ENCODE data around the gene SLC36A2. TPM values are rescaled to one million over a fixed set of nuclear protein-coding genes. Genes with fewer than 3 reads are reported as not detected.
"Not testable (repeated sequence)": the region's sequence is repeated elsewhere in the genome, so short reads cannot be mapped to it uniquely, and the experiment has no call there.

Gene SLC36A2
- polyA plus RNA-seq (ENCODE audit: insufficient read length), result 0.62 TPM

DNA sequence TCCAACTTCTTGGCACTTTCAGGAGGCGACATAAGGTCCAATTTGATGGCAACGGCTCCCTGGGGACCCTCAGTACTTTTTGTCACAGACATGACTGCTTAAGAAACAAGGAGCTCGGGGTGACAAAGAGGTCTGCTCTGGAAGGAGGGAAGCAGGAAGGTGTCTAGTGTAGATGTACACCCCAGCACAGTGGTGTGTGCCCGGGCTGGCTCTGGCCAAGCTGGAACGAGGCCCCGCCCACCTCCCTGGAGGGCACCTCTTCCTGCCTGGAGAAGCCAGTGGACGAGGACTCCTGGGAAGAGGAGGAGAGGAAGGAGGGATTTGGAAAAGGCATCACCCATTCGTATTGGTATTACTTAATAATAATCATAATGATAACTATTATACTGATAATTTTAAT, at the start of gene SLC36A2:
SLC36A2 (minus strand) TSS at position 191 of the 400 bp plus-strand sequence; CDS start at position 92, 99 bp downstream.
- DNase-seq (ENCODE audit: low read depth), result no peak

DNA sequence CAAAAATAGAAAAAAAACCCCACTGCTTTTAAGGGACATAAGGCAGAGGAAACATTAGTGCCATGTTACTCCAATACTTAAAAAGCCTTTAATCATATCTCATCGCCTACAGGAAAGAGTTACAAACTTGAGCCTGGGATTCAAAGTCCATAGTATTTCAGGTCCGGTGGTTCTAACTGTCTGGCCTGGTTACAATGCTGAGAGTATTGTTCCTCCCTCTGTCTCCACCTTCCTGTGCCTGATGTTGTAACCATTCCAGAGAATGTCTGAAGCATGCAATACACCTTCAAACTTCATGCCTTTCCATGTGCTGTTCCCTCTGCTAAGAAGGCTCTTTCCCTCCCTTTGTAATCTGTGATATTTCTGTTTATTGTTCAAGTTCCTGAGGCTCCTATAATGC, 41.6 kb upstream of the SLC36A2 start:
- no peak for DNase-seq (ENCODE audit: low read depth)

DNA sequence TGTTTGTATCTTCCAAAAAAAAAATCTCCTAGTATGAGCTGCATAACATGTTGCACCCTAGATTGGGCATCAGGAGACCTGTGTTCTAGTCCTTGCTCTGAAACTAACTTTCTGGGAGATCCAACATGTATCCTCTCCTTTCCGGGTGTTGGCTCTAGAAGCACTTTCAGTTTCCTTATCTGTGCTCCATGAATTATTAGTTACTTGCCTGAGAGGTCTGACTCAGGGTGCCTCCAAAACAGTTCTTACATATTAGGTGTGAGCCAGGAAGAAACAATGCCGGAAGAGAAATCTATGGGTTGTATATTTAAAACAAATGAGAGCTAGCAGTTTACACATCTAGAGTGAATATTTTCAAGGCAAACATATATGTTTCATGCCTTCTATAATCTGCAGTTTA, 36.7 kb upstream of the SLC36A2 start:
- DNase-seq (ENCODE audit: low read depth), result no peak

DNA sequence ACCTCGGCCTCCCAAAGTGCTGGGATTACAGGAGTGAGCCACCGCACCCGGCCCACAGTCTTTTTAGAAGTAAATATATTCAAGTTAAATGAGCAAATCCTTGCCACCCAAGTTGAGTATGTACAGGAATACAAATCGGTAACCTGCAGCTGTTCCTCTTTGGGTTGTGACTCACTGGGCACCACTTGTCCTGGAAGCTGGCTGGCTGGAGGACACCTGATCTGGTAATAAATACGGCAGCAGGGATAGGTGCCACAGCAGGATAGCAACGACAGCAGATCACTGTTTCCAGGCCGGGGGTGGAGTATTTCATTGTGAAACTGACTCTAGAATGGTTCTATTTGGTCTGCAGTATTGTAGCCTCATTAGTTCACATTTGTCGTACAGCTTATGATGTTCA, 35.7 kb upstream of the SLC36A2 start:
- DNase-seq (ENCODE audit: low read depth), result no peak

DNA sequence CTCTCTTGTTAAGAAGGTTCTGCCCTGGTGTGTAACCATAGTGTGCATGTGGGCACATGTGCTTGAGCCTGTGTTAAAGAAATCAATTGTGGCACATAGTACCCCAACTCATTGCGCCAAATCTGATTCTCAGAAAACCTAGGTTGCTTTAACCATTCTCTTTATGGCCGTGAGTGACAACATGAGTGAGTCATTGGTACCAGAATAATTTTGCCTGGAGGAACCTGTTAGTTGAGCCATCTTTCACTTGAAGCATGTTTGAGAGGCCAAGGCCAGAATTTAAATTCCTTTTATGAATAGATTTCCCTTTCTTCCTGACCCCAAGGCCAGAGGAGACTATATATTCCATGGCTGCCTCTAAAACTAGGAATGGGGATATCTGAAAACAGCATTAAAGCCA, 35.2 kb upstream of the SLC36A2 start:
- DNase-seq (ENCODE audit: low read depth), result no peak

DNA sequence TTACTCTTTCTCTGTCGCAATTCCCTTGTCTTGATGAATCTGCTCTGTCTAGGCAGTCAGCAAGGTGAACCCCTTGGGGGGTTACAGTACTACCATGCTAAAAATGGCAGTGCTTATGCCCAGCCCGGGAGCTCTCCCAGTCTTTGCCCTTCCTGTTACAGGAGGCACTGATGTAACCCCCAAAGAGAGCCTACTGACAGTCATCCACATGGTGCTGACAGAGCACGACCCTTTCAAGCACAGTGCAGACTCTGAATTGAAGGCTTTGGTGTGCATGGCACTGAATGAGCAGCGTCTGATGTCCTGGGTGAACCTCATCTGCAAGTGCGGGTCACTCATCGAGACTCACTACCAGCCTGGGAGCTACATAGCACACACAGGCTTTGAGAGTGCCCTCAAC, 34.5 kb upstream of the SLC36A2 start:
- no peak for DNase-seq (ENCODE audit: low read depth)

DNA sequence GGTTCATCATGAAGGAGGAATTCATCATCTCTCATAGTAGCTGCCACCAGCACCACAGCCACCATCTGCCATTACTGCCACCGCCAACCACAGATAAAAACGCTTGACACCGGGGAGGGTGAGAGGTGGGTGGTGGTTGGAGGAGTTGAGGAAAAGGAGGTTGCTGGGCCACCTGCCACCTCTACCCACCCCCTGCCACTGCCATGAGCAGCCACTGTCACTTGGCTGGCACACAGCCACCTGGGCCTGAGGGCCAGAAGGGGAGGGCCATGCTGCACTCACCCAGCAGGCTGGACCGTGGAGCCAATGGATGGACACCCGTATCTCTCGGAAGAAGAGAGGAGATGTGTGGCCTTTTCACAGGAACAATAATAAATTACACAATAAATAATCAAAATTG, 31.3 kb upstream of the SLC36A2 start:
- DNase-seq (ENCODE audit: low read depth), result no peak

DNA sequence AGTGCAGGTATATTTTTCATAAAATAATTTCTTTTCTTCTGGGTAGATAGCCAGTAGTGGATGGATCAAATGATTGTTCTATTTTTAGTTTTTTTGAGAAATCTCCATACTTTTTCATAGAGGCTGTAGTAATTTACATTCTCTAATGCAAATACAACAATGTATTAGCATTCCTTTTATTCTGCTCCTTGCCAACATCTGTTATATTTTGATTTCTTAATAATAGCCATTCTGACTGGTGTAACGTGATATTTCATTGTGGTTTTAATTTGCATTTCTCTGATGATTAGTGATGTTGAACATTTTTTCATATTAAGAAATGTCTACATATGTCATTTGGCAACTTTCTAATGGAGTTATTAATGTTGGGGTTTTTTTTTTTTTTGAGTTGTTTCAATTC, 27.2 kb upstream of the SLC36A2 start:
- DNase-seq (ENCODE audit: low read depth), result no peak

DNA sequence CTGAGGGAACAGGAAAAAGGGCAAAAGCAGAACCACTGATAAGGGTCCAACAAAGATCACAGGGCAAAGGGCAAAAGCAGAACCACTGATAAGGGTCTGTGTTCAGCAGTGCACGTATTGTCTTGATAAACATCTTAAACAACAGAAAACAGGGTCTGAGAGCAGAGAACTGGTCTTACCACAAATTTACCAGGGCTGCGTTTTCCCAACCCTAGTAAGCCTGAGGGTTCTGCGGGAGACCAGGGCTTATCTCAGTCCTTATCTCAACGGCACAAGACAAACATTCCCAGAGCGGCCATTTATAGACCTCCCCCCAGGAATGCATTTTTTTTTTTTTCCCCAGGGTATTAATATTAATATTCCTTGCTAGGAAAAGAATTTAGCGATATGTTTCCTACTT, 19.7 kb upstream of the SLC36A2 start:
- DNase-seq (ENCODE audit: low read depth), result not testable (repeated sequence)

DNA sequence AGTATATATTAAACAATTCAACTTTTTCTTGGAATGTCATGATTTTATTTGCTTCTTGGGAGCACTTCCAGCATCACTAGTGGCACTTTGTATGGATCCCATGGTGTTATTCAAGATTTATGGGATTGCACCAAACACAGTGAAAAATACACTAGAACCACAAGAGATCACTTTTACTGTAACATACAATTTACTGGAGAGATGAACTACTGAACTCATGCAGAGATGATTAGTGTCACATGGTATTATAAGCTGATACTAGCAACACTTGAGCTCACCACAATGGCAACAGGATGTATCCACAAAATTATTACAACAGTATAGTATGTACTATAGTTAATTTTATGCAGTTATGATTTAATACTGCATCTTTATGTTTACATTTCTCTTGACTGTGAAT, 16.3 kb upstream of the SLC36A2 start:
- DNase-seq (ENCODE audit: low read depth), result no peak

DNA sequence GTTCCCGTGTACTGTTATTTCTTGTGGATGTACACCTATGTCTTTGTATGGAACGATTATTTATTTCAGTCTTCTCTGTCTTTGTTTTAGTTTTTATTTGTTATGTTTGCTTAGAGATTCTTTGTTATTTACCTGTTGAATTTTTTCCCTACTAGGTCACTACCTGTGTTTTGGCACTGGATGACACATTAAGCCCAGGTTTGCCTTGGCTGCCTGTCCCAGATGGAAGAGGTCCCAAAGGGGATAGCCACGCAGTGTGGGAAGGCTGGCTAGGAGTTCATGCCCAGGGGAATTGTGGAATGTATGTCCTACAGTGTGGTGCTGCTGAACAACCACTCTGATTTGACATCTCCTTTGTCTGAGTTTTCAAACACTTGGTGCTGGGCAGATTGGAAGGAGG, 15.6 kb upstream of the SLC36A2 start:
- no peak for DNase-seq (ENCODE audit: low read depth)

DNA sequence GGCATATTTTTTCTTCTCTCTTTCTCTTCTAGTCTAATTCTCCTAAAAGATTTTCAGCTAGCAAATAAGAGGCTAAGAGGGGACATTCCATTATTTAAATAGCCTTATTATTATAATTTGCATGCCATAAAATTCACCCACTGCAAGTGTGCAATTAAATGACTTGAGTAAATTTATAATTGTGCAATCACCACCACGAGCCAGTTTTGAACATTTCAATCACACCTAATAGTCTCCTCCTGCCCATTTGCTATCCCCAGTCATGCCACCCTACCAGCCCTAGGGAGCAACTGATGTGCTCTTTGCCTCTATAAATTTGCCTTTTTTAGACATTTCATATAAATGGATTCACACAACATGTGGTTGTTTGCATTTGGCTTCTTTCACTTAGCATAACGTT, 12.0 kb upstream of the SLC36A2 start:
- no peak for DNase-seq (ENCODE audit: low read depth)

DNA sequence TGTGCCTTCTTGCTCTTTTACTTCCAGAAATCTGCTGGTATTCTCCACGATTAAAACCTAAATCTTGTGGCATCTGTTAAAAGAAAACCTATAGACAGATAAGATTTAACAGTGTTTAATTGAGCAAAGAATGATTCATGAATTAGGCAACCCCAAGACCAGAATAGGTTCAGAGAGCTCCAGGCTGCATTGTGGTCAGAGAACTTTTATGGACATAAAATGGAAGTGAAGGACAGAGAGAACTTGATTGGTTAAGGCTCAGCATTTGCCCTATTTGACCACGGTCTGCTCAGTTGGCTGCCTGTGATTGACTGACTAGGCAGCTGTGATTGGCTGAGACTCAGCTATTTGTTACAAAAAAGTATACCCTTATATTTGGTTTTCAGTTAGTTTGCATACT, 10.4 kb upstream of the SLC36A2 start:
- DNase-seq (ENCODE audit: low read depth), result no peak

DNA sequence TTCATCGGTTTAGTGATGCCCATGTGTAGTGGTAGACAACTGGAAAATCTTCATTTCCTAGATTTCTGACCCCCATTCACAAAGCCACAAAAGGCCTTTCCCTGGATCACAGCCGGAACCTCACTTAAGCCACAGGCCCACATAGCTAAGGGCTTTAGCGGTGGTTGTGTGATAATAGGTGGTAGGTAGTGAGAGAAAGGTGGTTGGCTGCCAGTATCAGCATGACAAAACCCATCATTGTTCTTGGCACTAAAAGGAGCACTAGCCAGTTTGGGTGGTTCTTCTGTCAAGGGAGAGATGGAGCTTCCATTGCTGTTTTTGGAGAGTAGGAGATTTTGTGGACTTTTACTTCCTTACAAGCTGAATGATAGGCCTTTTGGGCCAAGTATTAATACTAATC, 9.7 kb upstream of the SLC36A2 start:
- DNase-seq (ENCODE audit: low read depth), result no peak

DNA sequence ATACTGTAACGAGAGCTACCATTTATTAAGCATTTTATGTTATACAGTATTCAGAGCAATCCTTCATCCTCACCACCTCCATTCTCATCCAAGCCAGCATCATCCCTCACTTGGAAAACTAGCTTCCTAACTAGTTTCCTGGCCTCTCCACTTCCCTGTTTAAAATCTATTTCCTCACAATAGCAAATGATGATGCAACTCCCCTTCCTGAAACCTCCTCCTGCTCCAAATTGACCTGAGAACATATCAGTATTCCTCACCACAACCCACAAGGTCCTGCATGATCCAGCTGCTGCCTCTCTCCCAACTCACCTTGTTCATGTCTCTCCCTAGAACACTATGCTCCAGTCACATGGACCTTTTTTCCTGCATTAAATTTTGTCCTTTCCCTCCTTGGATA, 4.3 kb upstream of the SLC36A2 start:
- no peak for DNase-seq (ENCODE audit: low read depth)

DNA sequence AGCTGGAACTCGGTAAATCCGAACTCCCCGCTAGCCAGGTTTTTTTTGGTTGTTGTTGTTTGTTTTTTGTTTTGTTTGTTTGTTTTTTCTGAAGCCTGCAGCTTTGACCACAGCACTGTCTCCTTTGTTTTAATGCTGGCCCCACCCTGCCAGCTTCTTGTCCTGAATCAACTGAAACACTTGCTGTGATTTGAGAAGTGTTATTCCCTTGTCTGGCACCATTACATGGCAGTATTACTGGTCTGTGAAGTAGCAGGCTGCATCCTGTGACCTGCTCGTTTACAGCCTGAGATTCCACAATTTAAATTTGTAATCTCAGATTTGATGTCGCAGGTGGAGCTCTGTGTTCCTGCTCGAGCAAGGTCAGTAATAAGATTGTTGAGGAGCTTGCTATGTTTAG, 1.4 kb upstream of the SLC36A2 start:
- no peak for DNase-seq (ENCODE audit: low read depth)

DNA sequence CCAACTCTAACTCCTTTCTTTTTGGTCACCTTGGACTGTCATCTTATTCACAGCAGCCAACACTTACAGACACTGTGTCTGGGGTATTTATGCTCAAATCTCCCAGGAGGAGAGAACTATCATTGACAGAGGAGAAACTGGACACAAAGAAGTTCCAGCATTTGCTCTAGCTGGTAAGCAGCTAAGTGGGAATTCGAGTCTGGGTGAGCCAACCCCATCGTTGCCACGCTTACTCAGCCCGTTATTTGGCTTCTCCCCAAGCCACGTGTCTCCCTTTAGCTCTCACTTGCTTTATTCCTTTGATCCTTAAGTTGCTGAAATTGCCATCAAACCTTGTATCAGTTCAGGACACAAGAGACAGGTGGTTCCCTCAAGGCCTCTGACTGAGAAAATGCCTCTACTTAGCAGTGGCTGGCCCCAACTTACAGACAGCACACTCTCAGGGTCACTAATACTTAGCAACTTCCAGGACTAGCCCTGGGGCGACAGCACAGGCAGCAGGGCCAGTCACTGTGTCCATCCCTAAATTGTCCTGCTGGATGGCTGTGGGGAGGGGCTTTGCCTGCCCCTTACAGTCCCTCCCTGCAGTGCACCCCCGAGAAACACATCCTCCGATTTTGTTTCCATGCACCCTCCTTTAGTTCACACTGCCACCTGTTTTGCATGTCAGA, 1.4 kb downstream of the SLC36A2 start:
- DNase-seq (ENCODE audit: low read depth), result no peak

DNA sequence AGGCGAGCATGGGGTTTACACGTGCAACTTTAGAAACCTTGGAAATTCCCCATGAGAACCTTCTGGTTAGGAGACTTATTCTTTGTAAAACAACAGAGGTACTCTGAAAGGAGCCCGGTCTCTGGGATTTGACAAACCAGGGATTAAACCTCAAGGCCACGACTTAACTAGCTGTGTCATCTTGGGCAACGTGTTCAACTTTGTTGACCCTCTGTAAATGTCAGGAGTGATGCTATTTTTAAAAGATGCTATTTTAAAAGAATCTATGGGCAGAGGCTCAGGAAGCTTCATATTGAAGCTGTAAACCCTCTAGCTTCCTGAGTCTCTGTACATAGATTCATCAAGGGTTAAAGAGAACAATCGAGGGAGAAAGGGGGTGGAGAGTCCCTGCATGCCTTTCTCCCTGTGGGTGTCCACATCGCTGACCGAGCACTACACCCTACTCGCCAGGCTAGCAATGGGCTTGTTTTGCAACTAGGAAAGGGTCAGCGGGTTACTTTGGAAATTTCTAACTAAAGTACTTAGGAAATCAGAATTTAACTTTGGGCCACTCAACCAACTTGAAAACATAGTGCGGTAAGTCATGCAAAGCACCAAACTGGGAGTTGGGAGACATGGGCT, 2.1 kb downstream of the SLC36A2 start:
- no peak for DNase-seq (ENCODE audit: low read depth)

DNA sequence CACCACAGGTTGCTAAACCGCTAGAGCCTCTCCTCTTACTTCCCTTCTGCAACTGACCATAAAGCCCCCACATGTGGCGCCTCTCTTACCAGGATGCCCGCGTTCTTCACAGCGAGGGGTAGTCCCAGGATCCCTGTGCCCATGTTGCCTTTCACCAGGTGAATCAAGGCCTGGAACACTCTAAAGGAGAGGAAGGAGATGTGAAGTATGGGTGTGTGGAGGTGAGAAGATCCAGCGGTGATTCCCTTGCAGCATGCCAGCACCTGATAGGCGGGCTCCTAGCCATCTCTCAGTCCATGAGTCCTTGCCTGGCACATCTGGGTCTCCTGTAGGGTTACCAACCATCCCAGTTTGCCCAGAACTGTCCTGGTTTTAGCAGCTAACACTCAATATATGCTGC, 3.3 kb downstream of the SLC36A2 start:
- DNase-seq (ENCODE audit: low read depth), result no peak

DNA sequence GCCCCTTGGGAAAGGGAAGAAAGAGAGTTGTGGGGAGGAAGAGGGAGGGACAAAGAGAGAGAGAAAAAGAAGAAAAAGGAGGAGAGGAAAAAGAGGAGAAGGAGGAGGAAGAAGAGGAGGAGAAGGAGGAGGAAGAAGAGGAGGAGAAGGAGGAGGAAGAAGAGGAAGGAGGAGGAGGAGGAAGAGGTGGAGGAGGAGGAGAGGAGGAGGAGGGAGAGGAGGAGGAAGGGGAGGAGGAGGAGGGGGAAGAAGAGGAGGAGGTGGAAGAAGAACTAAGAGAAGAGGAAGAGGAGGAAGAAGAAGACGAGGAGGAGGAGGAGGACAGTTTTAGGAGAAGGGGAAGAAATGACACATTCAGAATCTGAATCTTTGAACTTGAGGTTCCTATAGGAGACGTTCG, 7.4 kb downstream of the SLC36A2 start:
- no peak for DNase-seq (ENCODE audit: low read depth)

DNA sequence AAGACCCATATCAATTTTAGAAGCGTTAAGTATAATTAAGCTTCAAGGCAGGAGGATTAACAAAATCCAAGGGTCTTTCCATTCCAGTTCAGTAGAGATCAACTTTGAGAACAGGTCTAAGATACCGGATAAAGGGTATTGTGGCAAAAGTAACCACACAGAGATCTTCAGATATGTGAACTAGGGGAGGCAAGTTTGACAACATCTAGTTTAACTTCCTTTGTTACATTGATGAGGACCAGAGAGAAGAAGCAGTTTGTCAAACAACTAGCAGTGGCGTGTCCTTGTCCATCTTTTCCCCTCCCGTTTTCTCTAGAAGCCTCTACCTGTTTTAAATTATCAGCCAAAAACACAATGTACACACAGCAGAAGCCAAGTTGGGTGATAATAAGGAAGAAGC, 8.6 kb downstream of the SLC36A2 start:
- DNase-seq (ENCODE audit: low read depth), result no peak

DNA sequence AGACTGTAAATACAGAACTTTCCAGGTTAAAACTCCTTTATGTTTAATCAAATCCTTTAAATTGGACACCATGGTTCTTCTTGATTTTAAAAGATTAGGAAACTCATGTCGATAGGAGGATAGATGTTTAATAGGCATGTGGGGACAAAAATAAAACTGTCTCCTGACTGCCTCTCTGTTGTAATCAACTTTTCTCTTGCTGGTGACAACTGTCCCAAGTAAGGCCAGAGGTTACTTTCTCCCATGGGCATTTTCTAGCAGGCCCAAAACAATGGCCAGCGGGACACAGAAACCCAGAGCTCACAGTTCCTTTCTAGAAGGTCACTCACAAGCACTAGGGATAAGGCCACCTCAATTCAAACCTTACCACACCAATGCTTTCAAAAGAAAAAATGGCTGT, 14.5 kb downstream of the SLC36A2 start:
- no peak for DNase-seq (ENCODE audit: low read depth)

DNA sequence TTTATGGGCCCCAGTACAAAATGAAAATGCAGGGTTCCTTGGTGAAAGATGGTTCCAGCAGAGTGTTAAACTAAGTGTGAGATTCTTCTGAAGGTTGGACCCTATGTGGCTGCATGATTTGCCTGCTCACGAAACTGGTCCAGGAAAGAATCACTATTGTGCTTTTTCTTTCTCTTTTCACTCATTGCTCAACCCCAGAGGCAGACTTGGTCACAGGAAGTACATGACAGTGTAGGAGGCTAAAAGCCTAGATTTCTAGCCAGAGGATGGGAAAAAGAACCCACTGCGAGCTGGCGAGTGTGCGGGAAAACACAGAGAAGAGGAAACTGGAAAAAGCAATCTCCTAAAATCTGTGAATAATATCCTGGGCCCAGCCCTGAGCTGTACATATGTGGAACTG, 18.6 kb downstream of the SLC36A2 start:
- DNase-seq (ENCODE audit: low read depth), result no peak

DNA sequence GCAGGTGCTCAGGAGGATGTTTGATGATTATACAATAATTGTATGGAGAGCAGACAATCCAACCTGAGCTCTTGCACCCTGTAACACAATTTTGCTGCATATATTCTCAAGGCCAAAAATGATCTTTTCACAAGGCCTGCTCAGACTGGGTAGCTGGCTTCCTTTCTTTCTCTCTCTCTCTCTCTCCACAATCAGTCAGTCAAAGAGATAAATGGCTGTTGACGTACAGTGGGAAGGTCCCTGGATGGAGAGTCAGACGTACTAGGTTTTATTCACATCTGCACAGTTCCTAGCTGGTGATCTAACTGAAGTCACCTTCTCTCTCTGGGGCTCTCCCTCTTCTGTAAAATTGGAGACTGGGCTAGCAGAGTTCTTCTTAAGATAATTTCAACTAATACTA, 19.8 kb downstream of the SLC36A2 start:
- DNase-seq (ENCODE audit: low read depth), result no peak
